Measurements from ENCODE around the gene CDC42EP2.

Gene CDC42EP2

GRCh38 chr11:65355013-65355775 lies 40.5 kb downstream of the CDC42EP2 start:
- DNase-seq (ENCODE audit: low read depth), result no peak
- no peak for TF ChIP-seq CTCF (IDR thresholded peaks at IDR 0.05; ENCODE audit: control insufficient read depth, extremely low read depth, insufficient read depth)
- H3K4me3 ChIP-seq (ENCODE audit: low read depth, low read length), result peak overlapping the region; percentile 57

- no peak for DNase-seq (ENCODE audit: low read depth)
- TF ChIP-seq CTCF (IDR thresholded peaks at IDR 0.05; ENCODE audit: control insufficient read depth, extremely low read depth, insufficient read depth), result no peak
- H3K4me3 ChIP-seq (ENCODE audit: low read depth, low read length), result no peak overlapping the region; the same call in 1 of the 2 replicates
Measured at GRCh38 chr11:65355776-65356393, 41.2 kb downstream of the CDC42EP2 start.

- TF ChIP-seq CTCF (IDR thresholded peaks at IDR 0.05; ENCODE audit: control insufficient read depth, extremely low read depth, insufficient read depth), result no peak
- DNase-seq (ENCODE audit: low read depth), result no peak
- H3K4me3 ChIP-seq (ENCODE audit: low read depth, low read length), result no peak overlapping the region
Measured at GRCh38 chr11:65356394-65356972, 41.8 kb downstream of the CDC42EP2 start.

- no peak for TF ChIP-seq CTCF (IDR thresholded peaks at IDR 0.05; ENCODE audit: control insufficient read depth, extremely low read depth, insufficient read depth)
- DNase-seq (ENCODE audit: low read depth), result no peak
- H3K4me3 ChIP-seq (ENCODE audit: low read depth, low read length), result no peak overlapping the region
Measured at GRCh38 chr11:65357856-65358356, 43.2 kb downstream of the CDC42EP2 start.

- TF ChIP-seq CTCF (IDR thresholded peaks at IDR 0.05; ENCODE audit: control insufficient read depth, extremely low read depth, insufficient read depth), result no peak
- DNase-seq (ENCODE audit: low read depth), result no peak
- no peak overlapping the region for H3K4me3 ChIP-seq (ENCODE audit: low read depth, low read length)
Measured at GRCh38 chr11:65362320-65362931, 47.8 kb downstream of the CDC42EP2 start.

- H3K4me3 ChIP-seq (ENCODE audit: low read depth, low read length), result no peak overlapping the region
- TF ChIP-seq CTCF (IDR thresholded peaks at IDR 0.05; ENCODE audit: control insufficient read depth, extremely low read depth, insufficient read depth), result no peak
- DNase-seq (ENCODE audit: low read depth), result no peak
Measured at GRCh38 chr11:65362966-65363365, 48.3 kb downstream of the CDC42EP2 start.

All from LNCaP clone FGC (cell line).